ENCODE results near the gene CTSS.
A peak's percentile ranks its signal among the peaks of the same experiment; 100 is the strongest.
"Not testable (repeated sequence)": the region's sequence is repeated elsewhere in the genome, so short reads cannot be mapped to it uniquely, and the experiment has no call there.

Gene CTSS

DNA sequence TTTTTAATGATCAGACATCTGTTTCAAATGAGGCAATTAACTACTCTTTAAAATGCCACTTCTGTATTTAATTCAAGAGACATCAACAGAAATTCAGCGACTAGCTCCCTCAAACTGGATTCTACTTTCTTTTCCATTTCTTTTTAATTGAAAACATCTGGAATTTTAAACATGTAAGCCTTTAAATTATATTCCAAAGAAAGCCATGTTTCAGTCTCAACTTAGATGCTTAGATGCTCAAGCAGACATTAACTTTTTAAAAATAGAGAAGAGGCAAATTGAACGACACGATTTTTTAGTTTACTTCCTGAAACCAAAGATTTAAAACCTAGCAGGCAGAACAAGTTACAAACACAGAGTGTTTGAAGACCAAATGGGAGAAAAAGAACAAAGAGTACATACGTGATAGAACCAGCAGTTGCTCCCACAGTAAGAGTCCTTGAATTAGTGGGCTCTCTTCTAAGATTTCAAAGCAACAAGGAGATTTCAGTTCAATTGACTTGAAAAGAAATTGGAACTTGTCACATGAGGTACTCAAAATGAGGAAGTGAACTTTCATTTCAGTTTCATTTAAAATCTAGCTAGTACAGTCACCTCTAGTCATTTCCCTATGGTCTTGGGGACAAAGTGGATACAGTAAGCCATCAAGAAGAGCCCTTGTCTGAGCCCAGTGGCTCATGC lies at the start of gene CTSS:
TSS of gene CTSS (minus strand) at position 483 of the 681 bp plus-strand sequence. CDS start 1,015 bp downstream, outside the sequence.
- no peak for DNase-seq

GRCh38 chr1:150813028-150813707 lies 47.6 kb upstream of the CTSS start:
- DNase-seq = peak; percentile 27

DNA sequence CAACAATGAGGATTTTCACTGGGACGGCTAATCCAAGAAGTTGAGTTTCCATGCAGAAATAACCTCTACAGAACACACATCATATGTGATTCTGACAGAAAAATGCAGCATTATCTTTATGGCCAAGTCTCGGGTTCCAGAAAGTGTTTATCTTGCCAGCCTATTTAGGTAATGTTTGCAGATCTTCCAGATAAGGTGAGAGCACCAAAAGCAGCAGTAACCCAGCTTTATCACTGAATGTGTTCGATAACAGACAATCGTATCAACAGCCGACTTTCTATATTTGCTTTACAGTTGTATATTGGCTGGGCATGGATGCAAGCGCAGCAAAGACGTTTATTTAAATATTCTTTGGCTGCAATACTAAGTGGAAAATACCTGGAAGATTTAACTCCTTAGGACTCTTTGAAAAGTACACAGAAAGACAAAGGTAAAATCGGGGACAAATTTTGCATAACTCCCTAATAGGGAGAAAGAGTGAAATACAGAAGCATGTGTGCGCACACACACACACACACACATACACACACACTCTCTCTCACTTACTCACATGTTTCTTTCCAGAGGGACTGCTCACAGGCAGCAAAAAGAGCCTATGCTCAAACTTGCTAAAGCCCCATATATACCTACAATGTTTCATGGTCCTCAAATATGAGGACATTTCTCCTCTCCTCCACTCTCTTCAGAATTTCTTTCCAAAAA lies 45.5 kb upstream of the CTSS start:
- DNase-seq = no peak

GRCh38 chr1:150809651-150810050 lies 44.1 kb upstream of the CTSS start:
- no peak for DNase-seq

GRCh38 chr1:150808846-150809245 lies 43.3 kb upstream of the CTSS start:
- DNase-seq = no peak

- DNase-seq = no peak
Observed at GRCh38 chr1:150808121-150808520, 42.5 kb upstream of the CTSS start, which contains the start of gene CTSK. Gene CTSK (minus strand): TSS chr1:150808260. CDS start chr1:150806805, 1,455 bp downstream.

GRCh38 chr1:150807249-150808023 lies 41.9 kb upstream of the CTSS start:
- DNase-seq = no peak

DNA sequence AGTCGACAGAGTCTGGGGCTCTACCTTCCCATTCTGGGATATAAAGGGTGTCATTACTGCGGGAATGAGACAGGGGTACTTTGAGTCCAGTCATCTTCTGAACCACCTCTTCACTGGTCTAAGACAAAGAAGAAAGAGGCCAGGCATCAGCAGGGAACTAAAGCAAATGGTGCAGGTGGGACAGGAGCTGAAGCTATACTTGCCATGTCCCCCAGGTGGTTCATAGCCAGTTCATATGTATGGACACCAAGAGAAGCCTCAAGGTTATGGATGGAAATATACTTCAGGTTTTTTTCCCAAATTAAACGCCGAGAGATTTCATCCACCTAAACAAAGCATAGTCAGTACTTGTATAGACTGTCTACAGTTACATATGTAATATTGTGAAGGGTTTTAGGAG lies 40.3 kb upstream of the CTSS start:
- DNase-seq = no peak

GRCh38 chr1:150804671-150805070 lies 39.1 kb upstream of the CTSS start:
- no peak for DNase-seq

GRCh38 chr1:150799089-150799488 lies 33.5 kb upstream of the CTSS start:
- no peak for DNase-seq

GRCh38 chr1:150798525-150798924 lies 32.9 kb upstream of the CTSS start:
- DNase-seq = no peak

DNA sequence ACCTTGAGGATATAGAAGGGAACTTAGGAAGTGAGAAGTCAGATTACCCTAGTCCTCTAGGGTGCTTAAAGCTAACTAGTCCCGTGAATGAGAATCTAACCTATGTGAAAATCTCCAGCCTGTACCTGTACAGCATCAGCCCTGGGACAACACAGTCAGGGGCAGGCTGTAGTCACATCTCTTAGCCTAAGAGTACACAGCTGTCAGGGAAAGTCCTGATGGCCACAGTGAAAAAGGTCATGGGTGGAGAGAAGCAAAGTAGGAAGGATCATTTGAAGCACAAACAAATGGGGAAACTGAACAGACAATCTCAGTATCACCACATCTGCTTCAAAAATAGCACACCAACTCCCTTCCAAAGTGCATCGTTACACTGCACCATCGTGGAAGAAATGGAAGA lies 30.8 kb upstream of the CTSS start:
- no peak for DNase-seq

DNA sequence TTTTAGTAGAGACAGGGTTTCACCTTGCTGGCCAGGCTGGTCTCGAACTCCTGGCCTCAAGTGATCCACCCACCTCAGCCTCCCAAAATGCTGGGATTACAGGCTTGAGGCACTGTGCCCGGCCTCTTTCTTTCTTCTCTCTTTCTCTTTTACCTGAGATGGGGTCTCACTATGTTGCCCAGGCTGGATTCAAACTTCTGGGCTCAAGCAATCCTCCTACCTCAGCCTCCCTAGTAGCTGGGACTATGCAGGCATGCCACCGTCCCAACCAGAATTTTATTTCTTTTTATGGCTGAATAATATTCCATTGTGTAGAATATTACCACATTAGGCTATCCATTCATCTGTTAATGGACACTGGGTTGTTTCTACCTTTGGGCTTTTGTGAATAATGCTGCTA lies 28.2 kb upstream of the CTSS start:
- DNase-seq = not testable (repeated sequence)

- no peak for DNase-seq
Observed at GRCh38 chr1:150793221-150793620, 27.6 kb upstream of the CTSS start.

DNA sequence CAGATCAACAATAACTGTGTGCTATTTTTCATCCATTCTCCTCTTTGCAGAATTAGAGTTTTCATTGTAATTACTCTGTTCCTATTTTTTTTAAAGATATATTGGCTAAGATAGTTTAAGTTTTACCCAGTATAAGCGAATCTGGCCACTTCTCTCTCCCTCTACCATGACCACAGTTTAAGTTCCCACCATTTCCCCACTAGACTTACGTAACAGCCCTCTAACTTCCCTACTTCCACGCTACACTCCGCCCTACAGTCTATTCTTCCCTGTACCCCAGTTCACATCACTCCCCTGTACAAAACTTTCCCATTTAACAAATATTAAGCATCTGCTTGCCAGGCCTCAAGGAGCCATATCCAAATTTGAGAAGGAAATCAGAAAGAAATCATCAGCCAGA lies 26.0 kb upstream of the CTSS start:
- no peak for DNase-seq

DNA sequence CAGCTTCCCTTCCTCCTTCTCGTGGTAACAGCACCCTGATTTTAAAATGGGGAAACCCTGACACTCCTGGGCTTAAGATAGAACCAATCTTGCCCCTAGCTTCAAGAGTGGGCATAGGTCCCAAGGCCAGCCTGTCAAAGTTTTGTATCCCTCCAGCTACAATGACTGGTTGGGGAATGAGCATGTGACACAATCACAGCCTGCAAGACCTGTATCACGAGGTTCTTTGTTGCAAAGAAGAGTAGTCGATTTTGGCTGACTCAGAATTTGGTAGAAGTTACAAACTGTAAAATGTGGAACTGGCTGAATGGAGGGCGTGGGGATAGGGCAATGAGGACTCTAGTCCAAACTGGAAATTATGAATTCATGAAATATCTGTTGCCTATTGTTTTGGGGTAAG lies 23.8 kb upstream of the CTSS start:
- no peak for DNase-seq

GRCh38 chr1:150788946-150789345 lies 23.4 kb upstream of the CTSS start:
- DNase-seq = no peak

- no peak for DNase-seq
Observed at GRCh38 chr1:150787455-150787854, 21.9 kb upstream of the CTSS start.

DNA sequence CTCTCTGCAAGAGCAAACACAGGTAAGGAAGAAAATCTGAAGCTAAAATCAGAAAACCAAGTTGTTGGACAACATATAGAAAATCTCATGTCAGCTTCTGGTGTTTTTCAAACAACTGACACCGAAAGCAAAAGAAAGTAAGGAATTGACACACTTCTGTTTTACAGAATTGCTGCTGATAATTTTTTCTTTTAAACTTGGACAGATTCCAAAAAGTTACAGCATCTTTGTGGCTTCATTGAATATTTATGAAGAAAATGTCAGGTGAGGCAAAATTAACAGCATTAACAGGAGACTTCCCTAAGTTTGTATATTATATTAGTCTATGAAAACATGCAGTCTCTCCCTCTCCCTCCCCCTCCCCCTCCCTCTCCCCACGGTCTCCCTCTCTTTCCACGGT lies 14.9 kb upstream of the CTSS start:
- no peak for DNase-seq

DNA sequence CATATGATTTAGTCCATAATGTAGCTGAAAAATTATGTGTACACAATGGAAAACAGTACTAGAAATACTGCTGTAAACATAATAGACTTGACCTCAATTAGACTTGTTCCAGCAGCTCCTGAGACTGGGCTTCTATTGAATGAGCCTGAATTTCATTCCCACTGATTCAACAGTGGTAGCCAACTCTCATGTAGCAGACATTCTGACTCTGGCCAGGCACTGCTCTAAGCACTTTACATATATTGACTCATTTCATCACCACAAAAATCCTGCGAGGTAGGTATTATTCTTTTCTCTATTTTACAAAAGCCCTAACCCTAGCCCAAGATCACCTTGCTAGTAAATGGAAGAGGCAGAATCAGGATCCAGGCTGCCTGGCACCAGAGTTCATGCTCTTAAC lies 12.8 kb upstream of the CTSS start:
- no peak for DNase-seq

GRCh38 chr1:150777544-150777943 lies 12.0 kb upstream of the CTSS start:
- no peak for DNase-seq

GRCh38 chr1:150775931-150776505 lies 10.4 kb upstream of the CTSS start:
- DNase-seq = not testable (repeated sequence)

DNA sequence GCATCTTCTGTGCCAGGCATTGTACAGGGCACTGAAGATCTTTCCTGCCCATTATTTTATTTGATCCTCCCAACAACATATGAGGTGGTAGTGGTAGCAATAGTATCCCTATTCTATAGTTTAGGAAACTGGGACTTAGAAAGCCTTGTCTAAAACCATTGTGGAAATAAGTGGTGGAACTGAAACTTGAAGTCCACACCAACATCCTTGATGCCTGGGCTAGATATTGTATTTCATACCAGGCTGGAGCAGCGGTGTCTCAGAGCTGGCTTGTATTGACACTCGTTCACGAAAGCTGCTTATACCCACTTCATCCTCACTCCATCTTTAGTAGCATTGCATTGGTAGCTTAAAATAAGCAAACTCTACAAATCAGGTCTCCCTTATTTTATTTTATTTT lies 9.7 kb upstream of the CTSS start:
- DNase-seq = no peak
